Gastrocnemius medialis (tissue), 4 donors: ENCODE results near the gene FUT7. TPM values are rescaled to one million over a fixed set of nuclear protein-coding genes. Genes with fewer than 3 reads are reported as not detected.

ENCODE experiments used
- ATAC-seq, 2 donors: fragments of 150-250 bp; one replicate each; pipeline ENCODE4 v1.9.1; 2016
- DNase-seq, 2 donors: peaks; one replicate each; pipeline ENCODE4 v3.0.0-alpha.2; 2019
- H3K27ac ChIP-seq, 4 donors: fragments of 200-600 bp; sonication (generic); 1 replicate in 1 of 4; 2 replicates in 3 of 4; pipeline ENCODE4 v1.5.1; 2016 to 2018; ENCODE audit warnings: mild to moderate bottlenecking in 2 of 4, moderate library complexity in 1 of 4
- H3K27me3 ChIP-seq, 3 donors: fragments of 200-600 bp; sonication (generic) in 2 of 3; 1 replicate in 1 of 3; 2 replicates in 2 of 3; pipeline versions ENCODE4 v1.5.1 to v1.6.0; 2016 to 2019; ENCODE audit warnings: mild to moderate bottlenecking in 1 of 3, moderate library complexity in 1 of 3
- H3K36me3 ChIP-seq, 2 donors: fragments of 200-600 bp; sonication (generic) in 1 of 2; one replicate each; pipeline ENCODE4 v1.5.1; 2017 to 2018
- H3K4me1 ChIP-seq, 2 donors: fragments of 200-600 bp; sonication (generic) in 1 of 2; one replicate each; pipeline ENCODE4 v1.5.1; 2016 to 2017; ENCODE audit warnings: mild to moderate bottlenecking in 2 of 2
- H3K4me3 ChIP-seq, 4 donors: fragments of 200-600 bp; sonication (generic) in 3 of 4; 1 replicate in 1 of 4; 2 replicates in 3 of 4; pipeline ENCODE4 v1.5.1; 2016 to 2019; ENCODE audit warnings: mild to moderate bottlenecking in 2 of 4
- H3K9me3 ChIP-seq, 3 donors: fragments of 200-600 bp; sonication (generic) in 2 of 3; 1 replicate in 1 of 3; 2 replicates in 2 of 3; pipeline ENCODE4 v1.5.1; 2016 to 2019
- POLR2A ChIP-seq, 2 donors: fragments of 450-650 bp; IDR thresholded peaks; one replicate each; pipeline ENCODE4 v1.6.1; 2017; ENCODE audit warnings: antibody characterized with exemption in 2 of 2, mild to moderate bottlenecking in 2 of 2, moderate library complexity in 2 of 2
- in situ Hi-C, 4 donors: fragments of 200-750 bp; cut with MboI; loops; one replicate each; pipeline versions ENCODE4 v1.15.0 to v1.8.0; 2017; ENCODE audit warnings: low sequenced_read_pairs in 4 of 4
- intact Hi-C: fragments of 100-400 bp; cut with DNase I; formaldehyde crosslinking; loops from one replicate; pipeline ENCODE4 v1.15.1; 2023; ENCODE audit warnings: low total_unique reads
- total RNA-seq, 4 donors: library from RNA; depleted of rRNA; stranded (reverse); fragments of >200 nt; gene quantifications; one replicate each; pipeline versions ENCODE4 v1.1.0 to v1.2.3, GENCODE V29; 2016
- TF ChIP-seq, protein P1 (sequence below), 5 experiments: fragments of 450-650 bp in 3 of 5; fragments of 200-600 bp in 2 of 5; sonication (generic) in 2 of 5; IDR thresholded peaks in 4 of 5; conservative IDR thresholded peaks in 1 of 5; 1 replicate in 4 of 5; 2 replicates in 1 of 5; pipeline ENCODE4 v1.5.1; 2016 to 2019; ENCODE audit warnings: antibody characterized with exemption in 5 of 5, mild to moderate bottlenecking in 3 of 5, moderate library complexity in 3 of 5

The FUT7 gene
- total RNA-seq, 4 donors from 2014 or later, result not detected

DNA sequence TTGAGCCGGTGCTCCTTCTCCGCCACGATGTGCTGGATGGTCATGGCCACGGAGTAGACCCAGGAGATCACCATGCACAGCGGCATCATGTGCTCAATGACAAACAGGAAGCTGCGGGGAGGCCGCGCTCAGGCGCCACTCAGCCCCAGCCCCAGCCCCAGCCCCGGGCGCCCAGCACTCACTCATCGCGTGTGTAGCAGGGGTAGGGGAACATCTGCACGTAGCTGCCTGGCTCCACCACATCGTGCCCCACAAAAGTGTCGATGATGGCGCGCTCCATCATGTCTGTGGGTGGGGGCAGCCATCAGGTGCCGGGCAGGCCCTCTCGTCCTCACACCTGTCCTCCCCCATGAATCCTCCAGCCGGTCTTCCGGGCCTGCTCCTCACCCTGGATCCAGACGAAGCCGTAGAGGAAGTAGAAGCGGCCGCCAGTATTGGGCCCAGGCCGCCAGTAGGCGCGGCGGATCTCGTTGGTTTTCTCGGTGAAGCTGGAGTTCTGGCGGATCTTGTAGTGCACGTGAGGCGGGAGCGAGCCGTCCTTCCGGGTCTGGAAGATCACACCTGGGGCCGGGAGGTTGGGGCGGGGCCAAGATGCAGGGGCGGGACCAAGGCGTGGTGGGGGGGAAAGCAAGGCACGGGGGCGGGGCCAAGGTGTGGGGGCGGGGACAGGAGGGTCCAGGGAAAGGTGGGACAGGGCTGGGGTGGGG, 13.9 kb downstream of the FUT7 start:
- no peak for DNase-seq
- no peak for TF ChIP-seq POLR2A (IDR thresholded peaks at IDR 0.05)
- TF ChIP-seq, protein P1, sequence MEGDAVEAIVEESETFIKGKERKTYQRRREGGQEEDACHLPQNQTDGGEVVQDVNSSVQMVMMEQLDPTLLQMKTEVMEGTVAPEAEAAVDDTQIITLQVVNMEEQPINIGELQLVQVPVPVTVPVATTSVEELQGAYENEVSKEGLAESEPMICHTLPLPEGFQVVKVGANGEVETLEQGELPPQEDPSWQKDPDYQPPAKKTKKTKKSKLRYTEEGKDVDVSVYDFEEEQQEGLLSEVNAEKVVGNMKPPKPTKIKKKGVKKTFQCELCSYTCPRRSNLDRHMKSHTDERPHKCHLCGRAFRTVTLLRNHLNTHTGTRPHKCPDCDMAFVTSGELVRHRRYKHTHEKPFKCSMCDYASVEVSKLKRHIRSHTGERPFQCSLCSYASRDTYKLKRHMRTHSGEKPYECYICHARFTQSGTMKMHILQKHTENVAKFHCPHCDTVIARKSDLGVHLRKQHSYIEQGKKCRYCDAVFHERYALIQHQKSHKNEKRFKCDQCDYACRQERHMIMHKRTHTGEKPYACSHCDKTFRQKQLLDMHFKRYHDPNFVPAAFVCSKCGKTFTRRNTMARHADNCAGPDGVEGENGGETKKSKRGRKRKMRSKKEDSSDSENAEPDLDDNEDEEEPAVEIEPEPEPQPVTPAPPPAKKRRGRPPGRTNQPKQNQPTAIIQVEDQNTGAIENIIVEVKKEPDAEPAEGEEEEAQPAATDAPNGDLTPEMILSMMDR (IDR thresholded peaks at IDR 0.05 in 4 of 5, conservative IDR thresholded peaks at IDR 0.05 in 1 of 5), result no peak
- in situ Hi-C loops (no loop called here), intact Hi-C loops (no loop called here)
- H3K4me3 ChIP-seq, result no peak overlapping the region
- ATAC-seq, result no peak
- H3K27me3 ChIP-seq, result no peaks in the 10 kb centered on the region
- H3K4me1 ChIP-seq, result no peaks in the 10 kb centered on the region
- no peaks in the 10 kb centered on the region for H3K9me3 ChIP-seq
- peaks cover 0 to 47% of the 10 kb centered on the region in 2 donors for H3K36me3 ChIP-seq
- no peak overlapping the region for H3K27ac ChIP-seq

DNA sequence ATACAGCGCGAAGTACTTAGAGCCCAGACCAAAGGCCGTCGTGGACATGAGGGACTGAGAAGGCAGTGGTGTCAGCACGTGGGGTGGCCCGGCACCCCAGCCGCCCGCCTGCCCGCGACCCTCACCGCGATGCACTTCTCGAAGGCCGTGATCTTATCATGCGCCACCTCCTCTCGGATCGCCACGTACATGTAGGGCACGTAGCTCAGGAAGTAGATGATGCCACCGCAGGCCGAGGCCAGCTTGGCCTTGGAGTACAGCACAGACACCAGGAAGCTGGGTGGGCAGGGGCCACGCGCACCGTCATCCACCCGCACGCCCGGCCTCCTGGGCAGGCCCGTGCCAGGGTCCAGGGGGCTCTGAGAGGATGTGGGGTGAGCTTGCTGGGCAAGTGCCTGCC, 14.8 kb downstream of the FUT7 start:
- in situ Hi-C loops (no loop called here), intact Hi-C loops (no loop called here)
- Histone ChIP-seq H3K27me3 (no peaks in the 10 kb centered on the region), H3K4me1 (no peaks in the 10 kb centered on the region), H3K4me3 (no peak overlapping the region), H3K27ac (no peak overlapping the region), H3K9me3 (no peaks in the 10 kb centered on the region), H3K36me3 (peaks cover 0 to 51% of the 10 kb centered on the region in 2 donors)
- ATAC-seq (no peak), DNase-seq (no peak)
- TF ChIP-seq POLR2A (IDR thresholded peaks at IDR 0.05), result no peak
- TF ChIP-seq, protein P1 (IDR thresholded peaks at IDR 0.05 in 4 of 5, conservative IDR thresholded peaks at IDR 0.05 in 1 of 5), result no peak

DNA sequence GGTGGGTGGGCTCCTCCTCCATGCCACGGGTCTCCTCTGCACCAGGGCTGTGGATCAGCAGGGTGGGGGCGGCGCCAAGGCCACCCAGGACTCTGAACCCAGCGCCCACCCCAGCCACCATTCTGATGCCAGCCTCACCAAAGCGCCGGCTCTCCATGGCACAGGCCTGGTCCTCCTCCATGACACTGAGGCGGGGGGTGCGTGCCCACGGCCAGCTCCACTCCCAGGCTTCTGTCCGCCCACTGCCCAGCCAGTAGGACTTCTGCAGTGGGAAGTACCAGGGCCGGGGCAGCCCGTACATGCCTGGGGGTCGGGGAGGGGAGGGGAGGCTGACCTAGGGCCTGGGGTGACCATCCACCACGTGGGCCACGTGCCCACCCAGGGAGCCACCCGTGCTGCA, 15.5 kb downstream of the FUT7 start:
- no peak for ATAC-seq
- Histone ChIP-seq H3K27me3 (no peaks in the 10 kb centered on the region), H3K4me1 (no peaks in the 10 kb centered on the region), H3K27ac (no peak overlapping the region), H3K36me3 (peaks cover 0 to 57% of the 10 kb centered on the region in 2 donors), H3K9me3 (no peaks in the 10 kb centered on the region), H3K4me3 (no peak overlapping the region)
- TF ChIP-seq, protein P1 (IDR thresholded peaks at IDR 0.05 in 4 of 5, conservative IDR thresholded peaks at IDR 0.05 in 1 of 5), result no peak
- TF ChIP-seq POLR2A (IDR thresholded peaks at IDR 0.05), result no peak
- intact Hi-C loops, result no loop called here
- DNase-seq, result no peak
- in situ Hi-C loops, result no loop called here

DNA sequence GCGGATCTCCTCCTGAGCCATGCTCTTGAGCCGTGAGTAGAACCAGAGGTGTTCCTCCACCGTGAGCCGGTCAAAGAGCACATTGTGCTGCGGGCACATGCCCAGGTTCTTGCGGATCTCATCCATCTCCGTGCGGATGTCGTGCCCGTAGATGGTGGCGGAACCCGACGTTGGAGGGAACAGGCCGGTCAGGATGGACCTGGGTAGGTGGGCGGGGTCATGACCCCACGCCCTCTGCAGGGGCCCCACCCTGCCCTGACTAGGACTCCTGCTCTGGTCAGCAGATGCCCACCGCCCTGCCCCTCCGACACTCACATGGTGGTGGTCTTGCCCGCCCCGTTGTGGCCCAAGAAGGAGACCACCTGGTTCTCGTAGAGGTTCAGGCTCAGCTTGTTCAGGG, 15.9 kb downstream of the FUT7 start:
- Histone ChIP-seq H3K36me3 (peaks cover 0 to 57% of the 10 kb centered on the region in 2 donors), H3K27ac (no peak overlapping the region), H3K4me3 (no peak overlapping the region), H3K4me1 (no peaks in the 10 kb centered on the region), H3K9me3 (no peaks in the 10 kb centered on the region), H3K27me3 (no peaks in the 10 kb centered on the region)
- DNase-seq, result no peak
- intact Hi-C loops (no loop called here), in situ Hi-C loops (no loop called here)
- TF ChIP-seq, protein P1 (IDR thresholded peaks at IDR 0.05 in 4 of 5, conservative IDR thresholded peaks at IDR 0.05 in 1 of 5), result no peak
- TF ChIP-seq POLR2A (IDR thresholded peaks at IDR 0.05), result no peak
- no peak for ATAC-seq

DNA sequence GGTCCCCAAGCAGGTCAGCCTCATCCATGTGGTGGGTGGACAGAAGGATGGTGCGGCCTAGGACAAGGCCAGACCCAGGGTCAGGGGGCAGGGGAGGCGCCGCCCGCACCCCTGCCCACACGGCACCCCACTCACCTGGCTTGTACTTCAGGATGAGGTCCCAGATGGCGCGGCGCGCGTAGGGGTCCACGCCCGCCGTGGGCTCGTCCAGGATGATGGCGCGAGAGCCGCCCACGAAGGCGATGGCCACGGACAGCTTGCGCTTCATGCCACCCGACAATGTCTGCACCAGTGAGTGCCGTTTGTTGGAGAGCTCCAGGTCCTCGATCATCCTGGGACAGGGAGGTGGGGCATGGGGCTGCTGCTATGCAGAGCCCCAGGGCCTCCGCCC, 16.4 kb downstream of the FUT7 start:
- Histone ChIP-seq H3K9me3 (no peaks in the 10 kb centered on the region), H3K27me3 (no peaks in the 10 kb centered on the region), H3K36me3 (peaks cover 0 to 55% of the 10 kb centered on the region in 2 donors), H3K4me1 (no peaks in the 10 kb centered on the region), H3K27ac (no peak overlapping the region), H3K4me3 (no peak overlapping the region)
- ATAC-seq, result no peak
- intact Hi-C loops (no loop called here), in situ Hi-C loops (no loop called here)
- no peak for DNase-seq
- TF ChIP-seq, protein P1 (IDR thresholded peaks at IDR 0.05 in 4 of 5, conservative IDR thresholded peaks at IDR 0.05 in 1 of 5), result no peak
- TF ChIP-seq POLR2A (IDR thresholded peaks at IDR 0.05), result no peak
